ENCODE results near the gene HPCAL1.

The HPCAL1 gene

GRCh38 chr2:10371441-10372196 is 68.9 kb downstream of the HPCAL1 start:
- Histone ChIP-seq H3K36me3 (ENCODE audit: control insufficient read depth in 4 of 4, insufficient read depth in 4 of 4, low read length in 3 of 4) (peaks cover 0 to 4% (median 1%) of the 10 kb centered on the region in 4 experiments), H3K27me3 (replicated peaks in 2 of 5; ENCODE audit: control insufficient read depth in 4 of 5, insufficient read depth in 5 of 5, low read length in 4 of 5) (no peaks in the 10 kb centered on the region), H3K9me3 (ENCODE audit: control extremely low read depth in 1 of 5, control insufficient read depth in 4 of 5, insufficient read depth in 2 of 5, low read depth in 1 of 5, low read length in 4 of 5) (no peaks in the 10 kb centered on the region), H3K4me3 (ENCODE audit: control insufficient read depth in 1 of 7, extremely low read depth in 1 of 7, insufficient read depth in 4 of 7, low read depth in 2 of 7, low read length in 6 of 7) (no peak overlapping the region), H3K27ac (ENCODE audit: insufficient read depth in 1 of 2, low read depth in 1 of 2, low read length in 2 of 2, poor library complexity in 1 of 2, severe bottlenecking in 2 of 2) (no peak overlapping the region), H3K4me1 (ENCODE audit: control extremely low read depth in 1 of 4, control insufficient read depth in 4 of 4, insufficient read depth in 4 of 4, low read length in 3 of 4) (peaks cover 4 to 29% (median 25%) of the 10 kb centered on the region in 4 experiments)
- no peak for DNase-seq
- WGBS (ENCODE audit: insufficient coverage): 92% methylated on average over 10 of the region's 15 CpGs
- POLR2A ChIA-PET: interaction anchor here (0.6 kb wide), 1 partner anchor 20 kb away, joined by 3 read pairs; no protein-coding TSS in a partner anchor
- CTCF ChIA-PET: interaction anchor here (1.6 kb wide), 1 partner anchor 37 kb away, joined by 4 read pairs; no protein-coding TSS in a partner anchor

DNA sequence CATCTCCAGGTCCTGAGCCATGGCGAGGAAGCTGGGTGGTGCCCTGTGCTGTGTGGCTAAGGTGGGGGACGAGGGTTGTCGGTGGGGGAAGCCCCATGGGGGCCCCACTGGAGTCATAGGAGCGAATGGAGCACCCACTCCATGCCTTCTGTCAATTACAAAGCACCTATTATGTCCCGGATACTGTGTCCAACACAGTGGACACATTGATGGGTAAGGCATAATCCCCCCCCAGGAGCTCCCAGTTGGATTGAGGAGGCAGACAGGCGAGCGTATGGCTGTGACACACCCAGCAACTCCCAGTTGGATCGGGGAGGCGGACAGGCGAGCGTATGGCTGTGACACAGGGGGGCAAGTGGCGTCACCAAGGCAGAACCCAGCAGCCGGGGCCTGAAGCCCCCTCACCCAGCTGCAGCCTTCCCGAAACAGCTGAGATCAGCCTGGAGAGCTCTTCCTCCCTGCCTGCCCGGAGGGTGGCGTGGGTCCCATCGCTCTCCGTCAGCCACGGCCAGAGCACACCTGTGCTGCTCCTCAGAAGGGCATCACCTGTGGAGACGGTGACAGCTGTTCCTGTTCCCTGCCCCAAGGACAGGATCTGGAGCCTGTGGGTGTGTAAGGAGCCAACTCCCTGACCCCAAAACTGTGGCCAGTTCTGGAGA is 69.6 kb downstream of the HPCAL1 start:
- Histone ChIP-seq H3K36me3 (ENCODE audit: control insufficient read depth in 4 of 4, insufficient read depth in 4 of 4, low read length in 3 of 4) (peaks cover 0 to 4% (median 1%) of the 10 kb centered on the region in 4 experiments), H3K27ac (ENCODE audit: insufficient read depth in 1 of 2, low read depth in 1 of 2, low read length in 2 of 2, poor library complexity in 1 of 2, severe bottlenecking in 2 of 2) (no peak overlapping the region), H3K4me3 (ENCODE audit: control insufficient read depth in 1 of 7, extremely low read depth in 1 of 7, insufficient read depth in 4 of 7, low read depth in 2 of 7, low read length in 6 of 7) (no peak overlapping the region), H3K9me3 (ENCODE audit: control extremely low read depth in 1 of 5, control insufficient read depth in 4 of 5, insufficient read depth in 2 of 5, low read depth in 1 of 5, low read length in 4 of 5) (no peaks in the 10 kb centered on the region), H3K4me1 (ENCODE audit: control extremely low read depth in 1 of 4, control insufficient read depth in 4 of 4, insufficient read depth in 4 of 4, low read length in 3 of 4) (peaks cover 4 to 34% (median 30%) of the 10 kb centered on the region in 4 experiments), H3K27me3 (replicated peaks in 2 of 5; ENCODE audit: control insufficient read depth in 4 of 5, insufficient read depth in 5 of 5, low read length in 4 of 5) (no peaks in the 10 kb centered on the region)
- WGBS (ENCODE audit: insufficient coverage): 94% methylated on average over 17 of the region's 20 CpGs
- DNase-seq: no peak
- CTCF ChIA-PET: interaction anchor here (1.6 kb wide), 1 partner anchor 36 kb away, joined by 4 read pairs; no protein-coding TSS in a partner anchor
- POLR2A ChIA-PET: no interaction called here

- POLR2A ChIA-PET: no interaction called here
- WGBS (ENCODE audit: insufficient coverage): 93% methylated on average over 5 of the region's 7 CpGs
These were observed 70.1 kb downstream of the HPCAL1 start for GRCh38 chr2:10372862-10373240.

GRCh38 chr2:10373931-10374330 is 71.2 kb downstream of the HPCAL1 start:
- H3K4me1 ChIP-seq (ENCODE audit: control extremely low read depth in 1 of 4, control insufficient read depth in 4 of 4, insufficient read depth in 4 of 4, low read length in 3 of 4): peaks cover 9 to 50% (median 46%) of the 10 kb centered on the region in 4 experiments
- DNase-seq: no peak
- peaks cover 0 to 4% (median 1%) of the 10 kb centered on the region in 4 experiments for H3K36me3 ChIP-seq (ENCODE audit: control insufficient read depth in 4 of 4, insufficient read depth in 4 of 4, low read length in 3 of 4)
- WGBS (ENCODE audit: insufficient coverage): 100% methylated on average over 5 of the region's 10 CpGs
- no peaks in the 10 kb centered on the region for H3K27me3 ChIP-seq (replicated peaks in 2 of 5; ENCODE audit: control insufficient read depth in 4 of 5, insufficient read depth in 5 of 5, low read length in 4 of 5)
- no peak overlapping the region for H3K27ac ChIP-seq (ENCODE audit: insufficient read depth in 1 of 2, low read depth in 1 of 2, low read length in 2 of 2, poor library complexity in 1 of 2, severe bottlenecking in 2 of 2)
- H3K4me3 ChIP-seq (ENCODE audit: control insufficient read depth in 1 of 7, extremely low read depth in 1 of 7, insufficient read depth in 4 of 7, low read depth in 2 of 7, low read length in 6 of 7): no peak overlapping the region
- ChIA-PET POLR2A (no interaction called here), CTCF (interaction anchor here (2.5 kb wide), 1 partner anchor 35 kb away, joined by 14 read pairs; no protein-coding TSS in a partner anchor)
- H3K9me3 ChIP-seq (ENCODE audit: control extremely low read depth in 1 of 5, control insufficient read depth in 4 of 5, insufficient read depth in 2 of 5, low read depth in 1 of 5, low read length in 4 of 5): no peaks in the 10 kb centered on the region

More at GRCh38 chr2:10372862-10373240, 70.1 kb downstream of the HPCAL1 start:
- no peak overlapping the region for H3K4me3 ChIP-seq (ENCODE audit: control insufficient read depth in 1 of 7, extremely low read depth in 1 of 7, insufficient read depth in 4 of 7, low read depth in 2 of 7, low read length in 6 of 7)
- no peaks in the 10 kb centered on the region for H3K27me3 ChIP-seq (replicated peaks in 2 of 5; ENCODE audit: control insufficient read depth in 4 of 5, insufficient read depth in 5 of 5, low read length in 4 of 5)
- DNase-seq: no peak
- H3K4me1 ChIP-seq (ENCODE audit: control extremely low read depth in 1 of 4, control insufficient read depth in 4 of 4, insufficient read depth in 4 of 4, low read length in 3 of 4): peaks cover 5 to 39% (median 36%) of the 10 kb centered on the region in 4 experiments
- no peak overlapping the region for H3K27ac ChIP-seq (ENCODE audit: insufficient read depth in 1 of 2, low read depth in 1 of 2, low read length in 2 of 2, poor library complexity in 1 of 2, severe bottlenecking in 2 of 2)
- CTCF ChIA-PET: interaction anchor here (1.6 kb wide), 1 partner anchor 35 kb away, joined by 4 read pairs; no protein-coding TSS in a partner anchor
- H3K36me3 ChIP-seq (ENCODE audit: control insufficient read depth in 4 of 4, insufficient read depth in 4 of 4, low read length in 3 of 4): peaks cover 0 to 4% (median 1%) of the 10 kb centered on the region in 4 experiments
- H3K9me3 ChIP-seq (ENCODE audit: control extremely low read depth in 1 of 5, control insufficient read depth in 4 of 5, insufficient read depth in 2 of 5, low read depth in 1 of 5, low read length in 4 of 5): no peaks in the 10 kb centered on the region

DNA sequence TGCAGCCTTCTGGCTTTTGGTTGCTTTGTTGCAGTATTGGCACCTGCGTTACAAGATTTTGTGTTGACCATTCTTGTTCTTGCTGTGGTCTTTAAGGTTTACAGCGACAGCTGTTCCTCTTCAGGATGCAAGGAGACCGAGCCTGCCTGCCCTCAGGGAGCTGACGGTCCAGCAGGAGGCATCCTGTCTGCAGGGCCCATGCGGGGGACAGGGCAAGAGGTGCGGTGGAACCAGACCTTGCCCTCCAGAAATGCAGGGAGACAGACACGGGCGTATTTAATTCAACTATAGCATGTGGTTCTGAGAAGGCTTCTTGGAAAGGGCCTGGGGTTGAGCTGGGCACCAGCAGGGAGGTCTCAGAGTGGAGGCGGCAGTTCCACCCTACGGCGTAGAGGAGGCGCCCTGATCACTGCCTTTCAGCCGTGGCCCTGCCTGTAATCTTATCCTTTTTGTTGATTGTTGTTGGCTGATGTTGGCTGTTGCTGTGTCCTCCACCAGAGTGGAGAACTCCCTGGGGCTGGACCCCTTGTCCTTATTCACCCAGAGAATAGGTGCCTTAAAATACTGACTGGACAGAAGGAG is 71.7 kb downstream of the HPCAL1 start:
- peaks cover 0 to 4% (median 1%) of the 10 kb centered on the region in 4 experiments for H3K36me3 ChIP-seq (ENCODE audit: control insufficient read depth in 4 of 4, insufficient read depth in 4 of 4, low read length in 3 of 4)
- H3K27ac ChIP-seq (ENCODE audit: insufficient read depth in 1 of 2, low read depth in 1 of 2, low read length in 2 of 2, poor library complexity in 1 of 2, severe bottlenecking in 2 of 2): no peak overlapping the region
- DNase-seq: no peak
- ChIA-PET CTCF (interaction anchor here (0.8 to 2.5 kb wide), 3 partner anchors 9 to 34 kb away, joined by 3 to 14 read pairs (median 8); no protein-coding TSS in a partner anchor), POLR2A (no interaction called here)
- 92% methylated on average over 13 of the region's 13 CpGs for WGBS (ENCODE audit: insufficient coverage)
- H3K4me1 ChIP-seq (ENCODE audit: control extremely low read depth in 1 of 4, control insufficient read depth in 4 of 4, insufficient read depth in 4 of 4, low read length in 3 of 4): peaks cover 9 to 55% (median 51%) of the 10 kb centered on the region in 4 experiments
- H3K27me3 ChIP-seq (replicated peaks in 2 of 5; ENCODE audit: control insufficient read depth in 4 of 5, insufficient read depth in 5 of 5, low read length in 4 of 5): no peaks in the 10 kb centered on the region
- no peaks in the 10 kb centered on the region for H3K9me3 ChIP-seq (ENCODE audit: control extremely low read depth in 1 of 5, control insufficient read depth in 4 of 5, insufficient read depth in 2 of 5, low read depth in 1 of 5, low read length in 4 of 5)
- H3K4me3 ChIP-seq (ENCODE audit: control insufficient read depth in 1 of 7, extremely low read depth in 1 of 7, insufficient read depth in 4 of 7, low read depth in 2 of 7, low read length in 6 of 7): no peak overlapping the region

GRCh38 chr2:10375570-10376281 is 73.0 kb downstream of the HPCAL1 start:
- peak; percentile 66 to 98 (median 97) for DNase-seq
- Histone ChIP-seq H3K4me3 (ENCODE audit: control insufficient read depth in 1 of 7, extremely low read depth in 1 of 7, insufficient read depth in 4 of 7, low read depth in 2 of 7, low read length in 6 of 7) (peak overlapping the region in 2 of 7 experiments; percentile 6 to 20), H3K4me1 (ENCODE audit: control extremely low read depth in 1 of 4, control insufficient read depth in 4 of 4, insufficient read depth in 4 of 4, low read length in 3 of 4) (peaks cover 12 to 61% (median 61%) of the 10 kb centered on the region in 4 experiments), H3K36me3 (ENCODE audit: control insufficient read depth in 4 of 4, insufficient read depth in 4 of 4, low read length in 3 of 4) (peaks cover 0 to 3% (median under 1%) of the 10 kb centered on the region in 4 experiments), H3K27ac (ENCODE audit: insufficient read depth in 1 of 2, low read depth in 1 of 2, low read length in 2 of 2, poor library complexity in 1 of 2, severe bottlenecking in 2 of 2) (peak overlapping the region; percentile 51 to 60), H3K27me3 (replicated peaks in 2 of 5; ENCODE audit: control insufficient read depth in 4 of 5, insufficient read depth in 5 of 5, low read length in 4 of 5) (no peaks in the 10 kb centered on the region), H3K9me3 (ENCODE audit: control extremely low read depth in 1 of 5, control insufficient read depth in 4 of 5, insufficient read depth in 2 of 5, low read depth in 1 of 5, low read length in 4 of 5) (no peaks in the 10 kb centered on the region)
- ChIA-PET POLR2A (interaction anchor here (0.9 kb wide), 1 partner anchor 33 kb away, joined by 5 read pairs; no protein-coding TSS in a partner anchor), CTCF (interaction anchor here (0.8 to 2.5 kb wide), 7 partner anchors 9 to 72 kb away, joined by 3 to 14 read pairs (median 4); no protein-coding TSS in a partner anchor)
- WGBS (ENCODE audit: insufficient coverage): 18% methylated on average over 4 of the region's 9 CpGs
